T-helper 17 cell (primary cell): ENCODE results near the gene ZNF813. TPM values are rescaled to one million over a fixed set of nuclear protein-coding genes. Genes with fewer than 3 reads are reported as not detected.
"Not testable (repeated sequence)": the region's sequence is repeated elsewhere in the genome, so short reads cannot be mapped to it uniquely, and the experiment has no call there.

Experiments used
- ATAC-seq: fragments of 150-1000 bp; cut with Tn5 transposase; 2 replicates; pipeline ENCODE4 v1.10.0; 2021; ENCODE audit warnings: mild to moderate bottlenecking, moderate library complexity
- DNase-seq, 3 donors: peaks; one replicate each; pipeline versions ENCODE4 v3.0.0 to v3.0.0-alpha.2; 2020 to 2021
- H3K9me3 ChIP-seq: one replicate; pipeline ENCODE4 v1.7.0; 2013; ENCODE audit warnings: low read length, mild to moderate bottlenecking; ENCODE audit not compliant: control insufficient read depth, poor library complexity, severe bottlenecking
- H3K27ac Mint-ChIP-seq: one replicate; pipeline ENCODE4 v1.8.0; 2022; ENCODE audit warnings: mild to moderate bottlenecking, moderate library complexity, mixed read lengths
- H3K27me3 Mint-ChIP-seq: one replicate; pipeline ENCODE4 v1.8.0; 2022; ENCODE audit warnings: mixed read lengths
- H3K36me3 Mint-ChIP-seq: one replicate; pipeline ENCODE4 v1.8.0; 2022; ENCODE audit warnings: low read depth, mixed read lengths
- H3K4me1 Mint-ChIP-seq: one replicate; pipeline ENCODE4 v1.8.0; 2022; ENCODE audit warnings: mild to moderate bottlenecking, mixed read lengths
- H3K4me3 Mint-ChIP-seq: one replicate; pipeline ENCODE4 v1.8.0; 2022; ENCODE audit warnings: mild to moderate bottlenecking, moderate library complexity, mixed read lengths
- total RNA-seq, 4 donors: library from RNA in 2 of 4; stranded (reverse) in 2 of 4; gene quantifications; one replicate each; pipeline ENCODE4 v1.2.3 and lab custom pipeline; 2022 to 2026

Gene ZNF813
- total RNA-seq, 2 donors from 2014 or later: 1.3 to 3.6 TPM

- no peak for DNase-seq
- no peak for ATAC-seq
- H3K9me3 ChIP-seq: peaks cover 8% of the 10 kb centered on the region
- Mint-ChIP-seq H3K27me3 (no peaks in the 10 kb centered on the region), H3K36me3 (no peaks in the 10 kb centered on the region), H3K27ac (no peak overlapping the region), H3K4me3 (no peak overlapping the region), H3K4me1 (peaks cover 3% of the 10 kb centered on the region)
These were observed 5.7 kb upstream of the ZNF813 start for GRCh38 chr19:53461866-53462265.

DNA sequence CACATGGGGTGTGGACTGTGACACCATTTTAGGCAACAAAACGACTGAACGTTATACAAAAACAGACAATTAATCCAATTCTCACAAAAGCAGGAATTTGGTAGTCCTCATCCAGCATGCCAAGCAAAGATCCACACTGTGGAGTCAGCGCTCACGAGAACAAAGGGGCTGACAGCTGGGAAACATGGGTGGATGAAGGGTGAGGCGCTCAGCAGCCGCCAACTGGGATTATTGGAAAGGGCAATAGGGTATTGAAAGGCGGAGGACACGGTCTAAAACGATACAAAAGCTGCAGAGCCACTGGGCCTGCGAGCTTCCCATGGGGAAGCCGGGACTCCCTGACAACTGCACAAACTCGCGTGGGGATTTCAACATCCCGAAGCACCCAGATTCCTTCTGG, 4.7 kb upstream of the ZNF813 start:
- Mint-ChIP-seq H3K36me3 (no peaks in the 10 kb centered on the region), H3K4me3 (no peak overlapping the region), H3K27ac (no peak overlapping the region), H3K27me3 (no peaks in the 10 kb centered on the region), H3K4me1 (peaks cover 3% of the 10 kb centered on the region)
- DNase-seq (no peak), ATAC-seq (no peak)
- no peaks in the 10 kb centered on the region for H3K9me3 ChIP-seq

- H3K9me3 ChIP-seq: no peaks in the 10 kb centered on the region
- no peak overlapping the region for H3K27ac Mint-ChIP-seq
- H3K4me1 Mint-ChIP-seq: peaks cover 4% of the 10 kb centered on the region
- no peak for DNase-seq
- ATAC-seq: no peak
- H3K36me3 Mint-ChIP-seq: no peaks in the 10 kb centered on the region
- no peaks in the 10 kb centered on the region for H3K27me3 Mint-ChIP-seq
- H3K4me3 Mint-ChIP-seq: no peak overlapping the region
These were observed 4.3 kb upstream of the ZNF813 start for GRCh38 chr19:53463263-53463662.

GRCh38 chr19:53466726-53467484, 628 bp upstream of the ZNF813 start:
- Mint-ChIP-seq H3K4me1 (peaks cover 8% of the 10 kb centered on the region), H3K27me3 (no peaks in the 10 kb centered on the region), H3K27ac (no peak overlapping the region), H3K36me3 (no peaks in the 10 kb centered on the region), H3K4me3 (peak overlapping the region; percentile 88)
- peak; percentile 39 for ATAC-seq
- DNase-seq: no peak
- no peaks in the 10 kb centered on the region for H3K9me3 ChIP-seq

DNA sequence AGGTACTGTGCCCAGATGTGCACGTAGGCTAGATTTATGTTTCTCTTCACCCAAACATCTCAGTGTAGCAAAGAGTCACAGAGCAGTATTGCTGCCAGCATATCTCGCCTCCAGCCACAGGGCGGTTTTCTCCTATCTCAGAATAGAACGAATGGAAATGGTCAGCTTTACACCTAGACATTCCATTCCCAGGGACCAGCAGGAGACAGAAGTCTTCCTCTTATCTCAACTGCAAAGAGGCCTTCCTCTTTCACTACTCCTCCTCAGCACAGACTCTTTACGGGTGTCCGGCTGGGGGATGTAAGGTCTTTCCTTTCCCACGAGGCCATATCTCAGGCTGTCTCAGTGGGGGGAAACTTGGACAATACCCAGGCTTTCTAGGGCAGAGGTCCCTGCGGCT, 1.1 kb downstream of the ZNF813 start:
- ATAC-seq, H3K4me1 Mint-ChIP-seq, H3K27me3 Mint-ChIP-seq, H3K36me3 Mint-ChIP-seq, H3K9me3 ChIP-seq, DNase-seq, H3K27ac Mint-ChIP-seq: not testable (repeated sequence)
- H3K4me3 Mint-ChIP-seq: peak overlapping the region; percentile 88

DNA sequence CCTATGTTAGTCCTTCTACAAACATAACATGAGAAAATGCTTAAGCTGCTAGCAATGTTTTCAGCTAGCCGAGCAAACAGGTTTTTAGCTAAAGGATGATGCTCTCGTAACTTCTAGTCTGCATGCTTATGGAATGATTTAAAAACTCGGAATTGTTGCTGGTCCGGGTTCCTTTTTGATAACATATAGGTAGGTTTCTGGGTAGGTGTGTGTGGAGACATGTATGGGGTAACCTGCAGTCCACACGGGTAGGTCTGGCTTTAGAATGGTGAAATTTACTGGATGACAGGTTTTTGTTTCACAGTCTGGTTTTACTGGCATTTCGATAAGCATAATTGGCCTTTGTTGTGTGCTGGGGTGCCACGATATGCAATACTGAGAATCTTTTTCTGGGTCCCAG, 4.4 kb downstream of the ZNF813 start:
- Mint-ChIP-seq H3K4me1 (peaks cover 5% of the 10 kb centered on the region), H3K4me3 (no peak overlapping the region), H3K27ac (no peak overlapping the region), H3K27me3 (no peaks in the 10 kb centered on the region), H3K36me3 (no peaks in the 10 kb centered on the region)
- H3K9me3 ChIP-seq: peaks cover 18% of the 10 kb centered on the region
- no peak for ATAC-seq
- DNase-seq: no peak

- H3K4me3 Mint-ChIP-seq, ATAC-seq, H3K36me3 Mint-ChIP-seq, H3K27ac Mint-ChIP-seq, H3K4me1 Mint-ChIP-seq, DNase-seq, H3K27me3 Mint-ChIP-seq: not testable (repeated sequence)
- peaks cover 22% of the 10 kb centered on the region for H3K9me3 ChIP-seq
These were observed 7.3 kb downstream of the ZNF813 start for GRCh38 chr19:53474832-53475231.

- peaks cover 22% of the 10 kb centered on the region for H3K9me3 ChIP-seq
- ATAC-seq, H3K27me3 Mint-ChIP-seq, H3K4me3 Mint-ChIP-seq, DNase-seq, H3K4me1 Mint-ChIP-seq, H3K36me3 Mint-ChIP-seq, H3K27ac Mint-ChIP-seq: not testable (repeated sequence)
These were observed 7.9 kb downstream of the ZNF813 start for GRCh38 chr19:53475470-53475869.

- not testable (repeated sequence) for DNase-seq, ATAC-seq, H3K4me1 Mint-ChIP-seq, H3K4me3 Mint-ChIP-seq, H3K27ac Mint-ChIP-seq, H3K27me3 Mint-ChIP-seq
- H3K36me3 Mint-ChIP-seq: peaks cover 17% of the 10 kb centered on the region
- peaks cover 41% of the 10 kb centered on the region for H3K9me3 ChIP-seq
These were observed 16.2 kb downstream of the ZNF813 start for GRCh38 chr19:53483751-53484150.

GRCh38 chr19:53485046-53486004, 17.8 kb downstream of the ZNF813 start:
- no peak for ATAC-seq
- no peak overlapping the region for H3K4me3 Mint-ChIP-seq
- H3K9me3 ChIP-seq: peaks cover 45% of the 10 kb centered on the region

GRCh38 chr19:53492153-53492552, 24.6 kb downstream of the ZNF813 start:
- Mint-ChIP-seq H3K4me1 (no peaks in the 10 kb centered on the region), H3K4me3 (no peak overlapping the region), H3K36me3 (peaks cover 18% of the 10 kb centered on the region), H3K27ac (no peak overlapping the region), H3K27me3 (no peaks in the 10 kb centered on the region)
- ATAC-seq: no peak
- no peak for DNase-seq
- peaks cover 45% of the 10 kb centered on the region for H3K9me3 ChIP-seq

More at GRCh38 chr19:53485046-53486004, 17.8 kb downstream of the ZNF813 start:
- Mint-ChIP-seq H3K27ac (no peak overlapping the region), H3K36me3 (peaks cover 21% of the 10 kb centered on the region), H3K4me1 (no peaks in the 10 kb centered on the region), H3K27me3 (no peaks in the 10 kb centered on the region)
- DNase-seq: no peak

- H3K27me3 Mint-ChIP-seq, H3K27ac Mint-ChIP-seq, DNase-seq, H3K4me1 Mint-ChIP-seq, H3K36me3 Mint-ChIP-seq, ATAC-seq, H3K4me3 Mint-ChIP-seq: not testable (repeated sequence)
- H3K9me3 ChIP-seq: peaks cover 14% of the 10 kb centered on the region
These were observed 29.9 kb downstream of the ZNF813 start for GRCh38 chr19:53497311-53498023.

- not testable (repeated sequence) for ATAC-seq, H3K27ac Mint-ChIP-seq, H3K4me1 Mint-ChIP-seq, H3K9me3 ChIP-seq, H3K4me3 Mint-ChIP-seq, DNase-seq, H3K36me3 Mint-ChIP-seq, H3K27me3 Mint-ChIP-seq
These were observed 30.5 kb downstream of the ZNF813 start for GRCh38 chr19:53498024-53498395.
